Measurements from ENCODE around the gene KCNMA1.
A peak's percentile ranks its signal among the peaks of the same experiment; 100 is the strongest.

Gene KCNMA1

DNA sequence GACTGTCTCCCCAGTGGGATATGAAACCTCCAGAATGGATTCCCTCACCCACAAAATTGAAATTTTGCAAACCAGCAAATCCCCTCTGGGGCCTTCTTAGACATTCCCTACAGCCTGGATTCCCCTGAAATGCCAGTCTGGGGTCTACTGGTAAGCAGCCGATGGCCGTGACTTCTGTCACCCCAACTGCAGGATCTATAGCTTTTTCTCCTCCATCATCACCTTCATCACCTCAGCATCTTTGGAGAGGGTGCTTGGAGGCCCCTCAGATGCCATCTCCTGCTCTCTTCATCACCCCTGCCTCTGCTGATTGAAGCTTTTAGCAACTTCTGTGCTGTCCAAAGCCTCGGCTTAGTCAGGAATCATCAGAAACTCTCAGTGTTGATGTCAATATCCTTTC, 2.6 kb upstream of the KCNMA1 start:
- Histone ChIP-seq H2AK5ac (ENCODE audit: low read depth, low read length) (no peak overlapping the region), H3K4me2 (ENCODE audit: insufficient read depth, low read length, poor library complexity, severe bottlenecking) (no peak overlapping the region), H3K4ac (ENCODE audit: low read length) (no peak overlapping the region), H2AFZ (ENCODE audit: low read length) (no peak overlapping the region), H3K27ac (replicated peaks; ENCODE audit: low read length) (no peak overlapping the region), H3K14ac (ENCODE audit: low read length) (no peak overlapping the region), H3K9ac (ENCODE audit: low read depth, low read length, poor library complexity) (no peak overlapping the region), H3K27me3 (ENCODE audit: control insufficient read depth in 3 of 3, insufficient read depth in 3 of 3, low read depth in 1 of 3, low read length in 3 of 3) (peaks cover 13 to 61% (median 43%) of the 10 kb centered on the region in 3 experiments), H2BK5ac (ENCODE audit: low read length) (no peak overlapping the region), H3K4me3 (ENCODE audit: low read length in 2 of 2) (no peak overlapping the region), H2BK15ac (ENCODE audit: low read length) (no peak overlapping the region), H3K4me1 (ENCODE audit: control insufficient read depth in 2 of 2, insufficient read depth in 1 of 2, low read depth in 1 of 2, low read length in 2 of 2) (peaks cover 0 to 15% of the 10 kb centered on the region in 2 donors), H2BK12ac (ENCODE audit: low read length) (no peak overlapping the region), H4K8ac (ENCODE audit: low read depth, low read length) (no peak overlapping the region), H3K23ac (ENCODE audit: low read depth, low read length, poor library complexity) (no peak overlapping the region), H4K91ac (ENCODE audit: low read depth, low read length, poor library complexity) (no peak overlapping the region), H3K79me1 (ENCODE audit: low read depth, low read length) (no peaks in the 10 kb centered on the region), H3K9me3 (replicated peaks in 1 of 2; ENCODE audit: control insufficient read depth in 2 of 2, insufficient read depth in 1 of 2, low read depth in 1 of 2, low read length in 2 of 2) (no peaks in the 10 kb centered on the region), H3K36me3 (replicated peaks in 1 of 2; ENCODE audit: control insufficient read depth in 2 of 2, insufficient read depth in 2 of 2, low read length in 2 of 2) (no peaks in the 10 kb centered on the region), H3K18ac (ENCODE audit: low read length) (no peak overlapping the region), H2BK120ac (ENCODE audit: low read depth, low read length) (no peak overlapping the region)
- WGBS, 2 donors (ENCODE audit: extremely low coverage in 2 of 2, insufficient read length in 2 of 2, insufficient replicate concordance in 1 of 2) = no CpG with 5 or more reads among the region's 3 CpGs
- no peak for DNase-seq (ENCODE audit: low spot score)

DNA sequence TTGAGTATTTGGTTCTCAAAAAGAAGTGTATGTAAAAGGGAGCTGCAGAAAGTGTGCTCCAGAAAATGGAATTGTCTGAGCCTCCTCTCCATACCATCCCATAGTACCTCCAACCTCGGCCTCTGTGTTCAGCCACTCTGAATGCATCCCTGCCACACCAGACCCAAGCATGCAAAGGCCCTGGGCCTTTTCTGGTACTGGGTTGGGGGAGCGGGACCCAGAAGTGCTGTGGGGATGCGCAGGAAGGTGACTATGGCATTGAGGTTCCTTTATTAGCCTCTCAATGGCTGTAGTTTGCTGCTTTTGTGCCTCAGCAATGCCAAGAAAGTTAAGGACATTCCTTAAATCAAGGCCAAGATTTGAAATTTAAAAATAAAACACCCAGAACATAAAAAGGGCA, 2.1 kb upstream of the KCNMA1 start:
- H3K27ac ChIP-seq (replicated peaks; ENCODE audit: low read length) = no peak overlapping the region
- no peaks in the 10 kb centered on the region for H3K9me3 ChIP-seq (replicated peaks in 1 of 2; ENCODE audit: control insufficient read depth in 2 of 2, insufficient read depth in 1 of 2, low read depth in 1 of 2, low read length in 2 of 2)
- H3K36me3 ChIP-seq (replicated peaks in 1 of 2; ENCODE audit: control insufficient read depth in 2 of 2, insufficient read depth in 2 of 2, low read length in 2 of 2) = no peaks in the 10 kb centered on the region
- peaks cover 0 to 15% of the 10 kb centered on the region in 2 donors for H3K4me1 ChIP-seq (ENCODE audit: control insufficient read depth in 2 of 2, insufficient read depth in 1 of 2, low read depth in 1 of 2, low read length in 2 of 2)
- H3K4me2 ChIP-seq (ENCODE audit: insufficient read depth, low read length, poor library complexity, severe bottlenecking) = no peak overlapping the region
- H3K23ac ChIP-seq (ENCODE audit: low read depth, low read length, poor library complexity) = no peak overlapping the region
- H2AK5ac ChIP-seq (ENCODE audit: low read depth, low read length) = no peak overlapping the region
- H3K4ac ChIP-seq (ENCODE audit: low read length) = no peak overlapping the region
- no peak overlapping the region for H3K9ac ChIP-seq (ENCODE audit: low read depth, low read length, poor library complexity)
- no peak overlapping the region for H2BK120ac ChIP-seq (ENCODE audit: low read depth, low read length)
- no peak overlapping the region for H3K4me3 ChIP-seq (ENCODE audit: low read length in 2 of 2)
- no peak overlapping the region for H2BK5ac ChIP-seq (ENCODE audit: low read length)
- no peak overlapping the region for H3K14ac ChIP-seq (ENCODE audit: low read length)
- H2BK12ac ChIP-seq (ENCODE audit: low read length) = no peak overlapping the region
- WGBS, 2 donors (ENCODE audit: extremely low coverage in 2 of 2, insufficient read length in 2 of 2, insufficient replicate concordance in 1 of 2) = no CpG with 5 or more reads among the region's 3 CpGs
- no peak for DNase-seq (ENCODE audit: low spot score)
- peaks cover 13 to 65% (median 47%) of the 10 kb centered on the region in 3 experiments for H3K27me3 ChIP-seq (ENCODE audit: control insufficient read depth in 3 of 3, insufficient read depth in 3 of 3, low read depth in 1 of 3, low read length in 3 of 3)
- H4K91ac ChIP-seq (ENCODE audit: low read depth, low read length, poor library complexity) = no peak overlapping the region
- no peak overlapping the region for H3K18ac ChIP-seq (ENCODE audit: low read length)
- no peak overlapping the region for H4K8ac ChIP-seq (ENCODE audit: low read depth, low read length)
- H3K79me1 ChIP-seq (ENCODE audit: low read depth, low read length) = no peaks in the 10 kb centered on the region
- no peak overlapping the region for H2BK15ac ChIP-seq (ENCODE audit: low read length)
- H2AFZ ChIP-seq (ENCODE audit: low read length) = no peak overlapping the region

DNA sequence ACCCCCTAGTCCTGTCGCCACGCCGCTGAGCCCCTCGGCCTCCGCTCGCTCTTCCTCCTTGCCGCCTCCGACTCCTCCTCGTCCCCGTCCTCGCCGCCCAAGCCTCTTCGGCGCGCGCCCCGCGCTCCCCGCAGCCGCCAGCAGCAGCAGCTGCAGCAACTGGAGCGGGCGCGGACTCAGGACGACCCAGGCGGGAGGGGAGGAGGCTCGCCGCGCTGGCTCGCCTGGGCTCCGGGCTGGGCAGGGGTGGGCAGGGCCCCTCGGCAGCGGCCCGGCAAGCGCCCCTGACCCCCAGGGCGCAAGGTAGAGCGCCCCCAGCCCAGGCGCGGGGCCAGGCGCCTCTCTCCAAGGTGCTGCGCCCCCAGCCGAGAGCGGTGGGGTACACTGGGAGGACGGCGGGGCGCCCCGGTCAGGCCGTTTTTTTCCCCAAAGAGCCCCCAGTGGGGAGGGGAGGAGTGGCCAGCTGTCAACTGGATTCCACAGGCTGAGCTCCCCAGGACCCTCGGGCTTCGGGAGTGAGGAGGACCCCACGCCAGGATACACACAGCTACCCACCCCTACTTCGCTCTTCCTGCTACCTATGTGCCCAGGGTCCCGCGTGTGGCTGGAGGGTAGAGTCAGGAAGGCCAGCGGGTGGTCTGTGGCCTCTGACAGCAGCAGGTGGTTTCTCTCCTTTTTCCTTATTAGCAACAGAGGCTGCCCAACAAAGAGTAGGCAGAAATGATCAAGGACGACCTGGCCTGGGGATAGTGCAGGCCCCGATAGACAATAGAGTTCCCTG, 903 bp upstream of the KCNMA1 start:
- H3K36me3 ChIP-seq (replicated peaks in 1 of 2; ENCODE audit: control insufficient read depth in 2 of 2, insufficient read depth in 2 of 2, low read length in 2 of 2) = no peaks in the 10 kb centered on the region
- H3K4me2 ChIP-seq (ENCODE audit: insufficient read depth, low read length, poor library complexity, severe bottlenecking) = peak overlapping the region; percentile 99
- H2BK12ac ChIP-seq (ENCODE audit: low read length) = no peak overlapping the region
- peaks cover 13 to 77% (median 47%) of the 10 kb centered on the region in 3 experiments for H3K27me3 ChIP-seq (ENCODE audit: control insufficient read depth in 3 of 3, insufficient read depth in 3 of 3, low read depth in 1 of 3, low read length in 3 of 3)
- peaks cover 0 to 15% of the 10 kb centered on the region in 2 donors for H3K4me1 ChIP-seq (ENCODE audit: control insufficient read depth in 2 of 2, insufficient read depth in 1 of 2, low read depth in 1 of 2, low read length in 2 of 2)
- no peak overlapping the region for H2BK15ac ChIP-seq (ENCODE audit: low read length)
- H4K8ac ChIP-seq (ENCODE audit: low read depth, low read length) = no peak overlapping the region
- peak overlapping the region in 1 of 2 donors; percentile 87 for H3K4me3 ChIP-seq (ENCODE audit: low read length in 2 of 2)
- H3K14ac ChIP-seq (ENCODE audit: low read length) = no peak overlapping the region
- H2AK5ac ChIP-seq (ENCODE audit: low read depth, low read length) = no peak overlapping the region
- peak overlapping the region; percentile 72 for H3K9ac ChIP-seq (ENCODE audit: low read depth, low read length, poor library complexity)
- no peak overlapping the region for H4K91ac ChIP-seq (ENCODE audit: low read depth, low read length, poor library complexity)
- no peaks in the 10 kb centered on the region for H3K9me3 ChIP-seq (replicated peaks in 1 of 2; ENCODE audit: control insufficient read depth in 2 of 2, insufficient read depth in 1 of 2, low read depth in 1 of 2, low read length in 2 of 2)
- no peak overlapping the region for H3K4ac ChIP-seq (ENCODE audit: low read length)
- no CpG with 5 or more reads among the region's 56 CpGs for WGBS, 2 donors (ENCODE audit: extremely low coverage in 2 of 2, insufficient read length in 2 of 2, insufficient replicate concordance in 1 of 2)
- H2BK120ac ChIP-seq (ENCODE audit: low read depth, low read length) = no peak overlapping the region
- H2AFZ ChIP-seq (ENCODE audit: low read length) = peak overlapping the region; percentile 52
- H3K27ac ChIP-seq (replicated peaks; ENCODE audit: low read length) = no peak overlapping the region
- H3K18ac ChIP-seq (ENCODE audit: low read length) = peak overlapping the region; percentile 59
- no peak for DNase-seq (ENCODE audit: low spot score)
- peak overlapping the region; percentile 69 for H3K23ac ChIP-seq (ENCODE audit: low read depth, low read length, poor library complexity)
- no peak overlapping the region for H2BK5ac ChIP-seq (ENCODE audit: low read length)
- H3K79me1 ChIP-seq (ENCODE audit: low read depth, low read length) = no peaks in the 10 kb centered on the region

DNA sequence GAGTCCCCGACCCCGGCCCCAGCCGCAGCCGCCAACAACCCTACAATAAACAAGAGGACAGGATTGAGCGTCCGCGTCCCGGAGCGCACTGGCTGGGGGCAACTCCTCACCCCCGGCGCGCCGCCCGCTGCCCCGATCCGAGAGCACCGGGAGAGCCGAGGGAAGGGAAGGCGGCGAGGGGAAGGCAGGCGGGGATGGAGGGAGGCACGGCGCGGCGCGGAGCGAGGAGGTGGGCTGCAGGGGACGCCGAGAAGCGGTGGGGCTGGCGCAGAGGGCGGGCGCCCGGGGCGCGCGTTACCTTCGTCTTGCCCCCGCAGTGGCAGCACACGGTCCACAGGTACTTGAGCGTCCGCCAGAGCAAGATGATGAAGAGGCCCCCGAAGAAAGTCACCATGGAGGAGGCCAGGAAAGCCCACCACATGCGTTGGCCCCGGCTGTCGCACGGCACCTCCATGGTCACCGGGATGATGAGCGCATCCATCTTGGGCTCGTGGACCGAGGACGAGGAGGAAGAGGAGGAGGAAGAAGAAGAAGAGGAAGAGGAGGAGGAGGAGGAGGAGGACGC, 559 bp downstream of the KCNMA1 start:
- Histone ChIP-seq H3K27ac (replicated peaks; ENCODE audit: low read length) (no peak overlapping the region), H3K4me3 (ENCODE audit: low read length in 2 of 2) (peak overlapping the region; percentile 5 to 84), H2AK5ac (ENCODE audit: low read depth, low read length) (no peak overlapping the region), H3K18ac (ENCODE audit: low read length) (peak overlapping the region; percentile 74), H3K4me1 (ENCODE audit: control insufficient read depth in 2 of 2, insufficient read depth in 1 of 2, low read depth in 1 of 2, low read length in 2 of 2) (peaks cover 0 to 15% of the 10 kb centered on the region in 2 donors), H3K4me2 (ENCODE audit: insufficient read depth, low read length, poor library complexity, severe bottlenecking) (peak overlapping the region; percentile 99), H2BK15ac (ENCODE audit: low read length) (peak overlapping the region; percentile 17), H3K9ac (ENCODE audit: low read depth, low read length, poor library complexity) (peak overlapping the region; percentile 89), H3K23ac (ENCODE audit: low read depth, low read length, poor library complexity) (peak overlapping the region; percentile 65), H4K8ac (ENCODE audit: low read depth, low read length) (no peak overlapping the region), H3K79me1 (ENCODE audit: low read depth, low read length) (no peaks in the 10 kb centered on the region), H4K91ac (ENCODE audit: low read depth, low read length, poor library complexity) (no peak overlapping the region), H3K4ac (ENCODE audit: low read length) (no peak overlapping the region), H2BK5ac (ENCODE audit: low read length) (no peak overlapping the region), H3K27me3 (ENCODE audit: control insufficient read depth in 3 of 3, insufficient read depth in 3 of 3, low read depth in 1 of 3, low read length in 3 of 3) (peaks cover 13 to 86% (median 47%) of the 10 kb centered on the region in 3 experiments), H3K36me3 (replicated peaks in 1 of 2; ENCODE audit: control insufficient read depth in 2 of 2, insufficient read depth in 2 of 2, low read length in 2 of 2) (no peaks in the 10 kb centered on the region), H3K9me3 (replicated peaks in 1 of 2; ENCODE audit: control insufficient read depth in 2 of 2, insufficient read depth in 1 of 2, low read depth in 1 of 2, low read length in 2 of 2) (no peaks in the 10 kb centered on the region), H2AFZ (ENCODE audit: low read length) (peak overlapping the region; percentile 74), H2BK120ac (ENCODE audit: low read depth, low read length) (no peak overlapping the region), H2BK12ac (ENCODE audit: low read length) (no peak overlapping the region), H3K14ac (ENCODE audit: low read length) (peak overlapping the region; percentile 22)
- DNase-seq (ENCODE audit: low spot score) = no peak
- no CpG with 5 or more reads among the region's 53 CpGs for WGBS, 2 donors (ENCODE audit: extremely low coverage in 2 of 2, insufficient read length in 2 of 2, insufficient replicate concordance in 1 of 2)

Measured in neuronal stem cell (in vitro differentiated cells).